ENCODE data around the gene SIK3.
A peak's percentile ranks its signal among the peaks of the same experiment; 100 is the strongest.

SIK3 gene

DNA sequence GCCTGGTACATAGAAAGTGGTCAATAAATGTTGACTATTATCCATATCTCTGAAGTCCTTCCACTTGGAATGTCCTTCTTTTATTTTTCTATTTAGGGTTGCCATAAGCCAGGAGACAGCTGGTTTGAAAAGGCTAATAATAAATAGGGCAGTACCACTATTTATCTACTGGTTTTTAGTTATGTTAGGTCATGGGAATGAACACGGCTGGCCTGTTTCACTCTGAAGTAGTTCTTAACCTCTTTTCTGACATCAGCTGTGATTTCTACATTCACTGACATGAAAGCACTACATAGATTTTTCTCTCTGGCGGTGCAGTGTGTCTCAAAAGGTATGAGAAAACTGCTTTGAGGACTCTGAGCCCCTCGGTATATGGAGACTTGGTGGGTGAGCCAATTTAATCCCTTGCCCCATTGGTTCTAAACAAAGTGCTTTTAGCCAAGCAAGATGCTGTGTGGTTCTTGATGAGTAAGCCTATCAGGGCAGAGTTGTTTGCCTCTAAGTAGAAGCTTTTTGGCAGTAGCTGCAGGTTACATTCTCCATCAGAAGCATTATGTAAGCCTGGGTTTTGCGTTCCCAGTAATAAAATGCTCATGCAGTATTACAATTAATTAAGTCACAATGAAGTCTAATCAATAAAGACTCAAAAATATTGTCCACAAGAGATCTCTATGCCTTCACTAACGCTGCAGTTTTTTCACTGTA is 212.1 kb downstream of the SIK3 start:
- DNase-seq (ENCODE audit: low read depth), result no peak
- TF ChIP-seq, protein P1, sequence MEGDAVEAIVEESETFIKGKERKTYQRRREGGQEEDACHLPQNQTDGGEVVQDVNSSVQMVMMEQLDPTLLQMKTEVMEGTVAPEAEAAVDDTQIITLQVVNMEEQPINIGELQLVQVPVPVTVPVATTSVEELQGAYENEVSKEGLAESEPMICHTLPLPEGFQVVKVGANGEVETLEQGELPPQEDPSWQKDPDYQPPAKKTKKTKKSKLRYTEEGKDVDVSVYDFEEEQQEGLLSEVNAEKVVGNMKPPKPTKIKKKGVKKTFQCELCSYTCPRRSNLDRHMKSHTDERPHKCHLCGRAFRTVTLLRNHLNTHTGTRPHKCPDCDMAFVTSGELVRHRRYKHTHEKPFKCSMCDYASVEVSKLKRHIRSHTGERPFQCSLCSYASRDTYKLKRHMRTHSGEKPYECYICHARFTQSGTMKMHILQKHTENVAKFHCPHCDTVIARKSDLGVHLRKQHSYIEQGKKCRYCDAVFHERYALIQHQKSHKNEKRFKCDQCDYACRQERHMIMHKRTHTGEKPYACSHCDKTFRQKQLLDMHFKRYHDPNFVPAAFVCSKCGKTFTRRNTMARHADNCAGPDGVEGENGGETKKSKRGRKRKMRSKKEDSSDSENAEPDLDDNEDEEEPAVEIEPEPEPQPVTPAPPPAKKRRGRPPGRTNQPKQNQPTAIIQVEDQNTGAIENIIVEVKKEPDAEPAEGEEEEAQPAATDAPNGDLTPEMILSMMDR (IDR thresholded peaks at IDR 0.05; ENCODE audit: control insufficient read depth, insufficient read depth, low read depth, low read length, missing control alignments), result no peak
- no peak overlapping the region for H3K4me3 ChIP-seq (ENCODE audit: control insufficient read depth, low read depth, low read length)

DNA sequence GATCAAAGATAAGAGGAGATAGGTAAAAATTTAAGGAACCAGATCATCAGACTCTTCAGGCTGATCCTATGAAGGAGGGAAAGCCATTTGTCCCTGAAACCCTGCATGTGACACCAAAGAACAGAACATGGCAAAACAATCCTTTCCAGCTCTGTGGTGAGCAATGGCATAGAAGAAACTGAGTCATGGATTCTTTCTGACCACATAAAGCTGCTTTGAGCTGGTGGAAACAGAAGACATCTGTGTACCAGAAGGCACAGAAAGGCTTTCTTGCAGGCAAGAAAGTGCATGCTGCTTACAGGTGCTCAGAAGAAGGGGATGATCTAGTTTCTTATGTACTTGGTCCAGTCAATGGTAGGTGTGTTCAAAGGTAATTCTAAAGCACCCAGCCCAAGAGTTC is 215.8 kb downstream of the SIK3 start:
- peak; percentile 66 for DNase-seq (ENCODE audit: low read depth)
- TF ChIP-seq, protein P1 (IDR thresholded peaks at IDR 0.05; ENCODE audit: control insufficient read depth, insufficient read depth, low read depth, low read length, missing control alignments), result no peak
- no peak overlapping the region for H3K4me3 ChIP-seq (ENCODE audit: control insufficient read depth, low read depth, low read length)

DNA sequence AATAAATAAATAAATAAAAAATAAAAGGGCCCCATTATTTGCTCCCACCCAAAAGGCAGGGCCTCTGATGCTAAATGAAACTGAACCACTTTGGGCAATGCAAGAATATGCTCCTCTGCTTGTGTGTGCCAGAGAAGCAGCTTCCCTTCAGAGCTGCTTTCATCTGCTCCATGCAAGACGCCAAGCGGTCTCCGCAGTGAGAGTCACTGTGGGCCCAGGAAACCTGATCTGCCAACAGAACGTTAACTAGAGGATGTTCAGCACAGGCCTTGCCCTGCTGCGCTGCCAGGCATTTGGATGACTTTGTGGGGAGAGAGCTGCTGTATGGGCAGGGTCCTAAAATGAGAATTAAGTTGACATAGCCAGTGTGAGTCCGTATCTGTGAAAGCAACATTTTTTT is 217.1 kb downstream of the SIK3 start:
- DNase-seq (ENCODE audit: low read depth), result no peak
- H3K4me3 ChIP-seq (ENCODE audit: control insufficient read depth, low read depth, low read length), result no peak overlapping the region
- TF ChIP-seq, protein P1 (IDR thresholded peaks at IDR 0.05; ENCODE audit: control insufficient read depth, insufficient read depth, low read depth, low read length, missing control alignments), result no peak

DNA sequence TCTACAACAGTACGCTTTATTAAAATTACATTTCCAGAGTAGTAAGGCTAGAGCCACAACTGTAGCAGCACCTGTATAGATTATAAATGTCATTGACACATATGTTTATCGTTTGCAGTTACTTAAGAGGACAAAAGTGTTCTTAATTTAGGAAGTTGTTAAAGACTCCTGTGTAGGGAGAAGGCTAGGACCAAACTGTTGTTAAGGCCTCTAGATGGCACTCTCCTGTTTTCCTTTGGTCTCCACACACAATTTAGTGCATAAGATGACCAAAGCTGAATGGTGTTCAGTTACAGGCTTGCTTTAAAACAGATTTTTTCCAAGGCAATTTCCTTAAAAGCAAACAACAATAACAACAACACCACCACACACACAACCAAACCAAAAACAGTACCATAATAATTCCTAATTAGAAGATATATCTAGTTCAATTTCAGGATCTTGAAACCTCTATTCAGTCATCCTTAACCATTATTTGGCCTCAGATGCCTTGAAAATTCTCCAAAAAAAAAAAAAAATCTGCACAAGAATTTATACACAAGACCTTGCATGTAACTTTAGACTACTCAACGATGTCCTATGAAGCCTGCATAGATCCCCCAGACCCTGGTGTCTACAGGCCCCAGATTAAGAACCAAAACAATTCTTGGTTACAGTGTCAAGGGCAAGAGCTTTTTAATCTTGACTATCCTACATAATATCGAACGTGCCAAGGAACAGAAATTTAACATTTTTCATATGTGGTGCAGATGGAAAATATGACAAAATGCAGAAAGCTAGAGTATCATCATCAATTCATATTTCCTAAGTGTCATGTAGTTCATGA is 218.2 kb downstream of the SIK3 start:
- H3K4me3 ChIP-seq (ENCODE audit: control insufficient read depth, low read depth, low read length), result no peak overlapping the region
- no peak for DNase-seq (ENCODE audit: low read depth)
- TF ChIP-seq, protein P1 (IDR thresholded peaks at IDR 0.05; ENCODE audit: control insufficient read depth, insufficient read depth, low read depth, low read length, missing control alignments), result peak; percentile 68

DNA sequence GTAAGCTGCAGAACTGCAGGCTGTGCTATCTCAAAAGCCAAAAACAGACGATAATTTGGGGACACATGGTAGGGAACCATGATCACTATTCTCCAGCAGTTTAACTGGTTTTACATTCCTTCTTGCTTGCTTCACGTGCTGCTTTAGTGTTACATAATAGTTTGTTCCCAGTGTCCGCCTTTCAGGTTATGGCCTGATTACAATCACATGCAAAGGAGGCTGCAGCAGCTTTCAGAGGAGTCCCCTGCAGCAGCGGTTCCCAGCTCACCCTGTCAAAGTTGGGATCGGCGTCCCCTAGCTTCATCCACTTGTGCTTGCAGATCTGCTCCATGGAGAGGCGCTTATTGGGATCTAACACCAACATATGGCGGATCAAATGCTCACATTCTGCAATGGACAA is 221.6 kb downstream of the SIK3 start:
- no peak overlapping the region for H3K4me3 ChIP-seq (ENCODE audit: control insufficient read depth, low read depth, low read length)
- no peak for DNase-seq (ENCODE audit: low read depth)
- TF ChIP-seq, protein P1 (IDR thresholded peaks at IDR 0.05; ENCODE audit: control insufficient read depth, insufficient read depth, low read depth, low read length, missing control alignments), result no peak

DNA sequence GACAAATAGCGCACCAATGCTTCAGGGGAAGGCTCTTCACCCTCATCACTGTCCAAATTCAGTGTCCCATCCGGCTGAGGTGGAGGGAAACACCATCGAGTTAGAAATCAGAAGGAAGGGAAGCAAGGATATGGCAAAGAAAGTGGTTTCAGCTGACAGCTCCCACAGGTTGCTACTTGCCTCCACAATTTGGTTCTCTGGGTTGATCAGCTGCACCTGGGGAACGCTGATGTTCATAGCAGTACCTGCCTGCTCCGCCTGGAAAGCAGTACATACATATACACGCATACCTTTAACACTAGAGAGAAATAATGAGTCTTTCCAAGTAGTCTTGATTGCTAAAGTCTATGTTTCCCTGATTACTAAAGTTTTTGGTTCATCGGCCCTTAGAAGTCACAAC is 223.0 kb downstream of the SIK3 start:
- TF ChIP-seq, protein P1 (IDR thresholded peaks at IDR 0.05; ENCODE audit: control insufficient read depth, insufficient read depth, low read depth, low read length, missing control alignments), result no peak
- no peak for DNase-seq (ENCODE audit: low read depth)
- no peak overlapping the region for H3K4me3 ChIP-seq (ENCODE audit: control insufficient read depth, low read depth, low read length)
